Measurements from ENCODE around the gene FXYD1.
"Not testable (repeated sequence)": the region's sequence is repeated elsewhere in the genome, so short reads cannot be mapped to it uniquely, and the experiment has no call there.

Gene FXYD1

DNA sequence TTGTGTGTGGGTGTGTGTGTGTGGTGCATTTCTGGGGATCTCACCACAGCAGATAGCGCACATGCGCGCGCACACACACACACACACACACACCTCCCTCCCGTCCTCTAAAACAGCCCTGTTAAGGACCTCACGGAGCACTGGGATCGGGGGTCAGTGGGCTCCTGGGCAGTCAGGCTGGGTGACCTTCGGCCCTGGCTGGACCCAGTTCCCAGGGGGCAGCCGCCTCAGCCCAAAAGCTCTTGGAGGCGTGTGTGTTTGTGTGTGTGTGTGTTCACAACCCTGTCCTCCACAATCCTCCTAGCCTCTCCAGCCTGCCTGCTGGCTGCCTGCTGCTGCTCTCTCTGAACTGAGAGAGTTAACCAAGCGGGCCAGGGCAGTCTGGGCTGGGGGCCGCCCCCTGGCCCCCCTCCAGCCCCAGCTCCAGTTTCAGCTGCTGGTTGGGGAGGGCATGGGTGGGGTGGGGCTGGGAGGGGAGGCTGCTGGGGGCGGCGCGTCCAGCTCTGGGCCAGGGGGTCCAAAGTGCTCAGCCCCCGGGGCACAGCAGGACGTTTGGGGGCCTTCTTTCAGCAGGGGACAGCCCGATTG, at the start of gene FXYD1:
FXYD1 (plus strand) TSS at position 520 of the 588 bp plus-strand sequence. CDS start 1,256 bp downstream, outside the sequence.
- DNase-seq = no peak

DNA sequence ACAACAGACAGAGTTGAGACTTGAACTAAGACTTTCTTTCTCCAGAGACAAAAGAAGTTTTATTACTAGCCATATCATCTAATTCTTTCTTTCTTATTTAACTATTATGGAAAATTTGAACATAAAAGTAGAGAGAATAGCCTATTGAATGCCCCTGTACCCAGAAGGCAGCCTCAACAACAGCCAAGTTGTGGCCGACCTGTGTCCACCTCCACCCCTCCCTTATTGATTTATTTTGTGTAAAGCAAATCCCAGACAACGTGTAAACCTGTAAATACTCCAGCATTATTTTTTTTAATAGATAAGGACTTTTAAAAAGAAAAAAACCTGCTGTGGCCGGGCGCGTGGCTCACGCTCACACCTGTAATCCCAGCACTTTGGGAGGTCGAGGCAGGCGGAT, 49.1 kb upstream of the FXYD1 start:
- DNase-seq = no peak

DNA sequence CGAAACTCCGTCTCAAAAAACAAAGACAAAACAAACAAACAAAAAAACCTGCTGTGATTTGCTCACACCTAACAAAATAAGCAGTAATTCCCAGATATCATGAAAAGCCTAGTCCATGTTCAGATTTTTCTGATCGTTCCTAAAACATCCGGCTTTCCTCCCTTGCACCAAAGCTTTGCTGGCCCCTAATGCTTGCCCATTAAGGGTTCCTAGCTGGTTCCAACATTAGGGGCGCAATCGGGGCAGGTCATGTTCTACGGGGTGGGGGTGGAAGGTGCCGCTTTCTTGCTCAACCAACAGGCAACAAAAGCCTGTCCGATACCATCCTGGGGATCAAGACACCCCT, 48.5 kb upstream of the FXYD1 start:
- DNase-seq = no peak

DNA sequence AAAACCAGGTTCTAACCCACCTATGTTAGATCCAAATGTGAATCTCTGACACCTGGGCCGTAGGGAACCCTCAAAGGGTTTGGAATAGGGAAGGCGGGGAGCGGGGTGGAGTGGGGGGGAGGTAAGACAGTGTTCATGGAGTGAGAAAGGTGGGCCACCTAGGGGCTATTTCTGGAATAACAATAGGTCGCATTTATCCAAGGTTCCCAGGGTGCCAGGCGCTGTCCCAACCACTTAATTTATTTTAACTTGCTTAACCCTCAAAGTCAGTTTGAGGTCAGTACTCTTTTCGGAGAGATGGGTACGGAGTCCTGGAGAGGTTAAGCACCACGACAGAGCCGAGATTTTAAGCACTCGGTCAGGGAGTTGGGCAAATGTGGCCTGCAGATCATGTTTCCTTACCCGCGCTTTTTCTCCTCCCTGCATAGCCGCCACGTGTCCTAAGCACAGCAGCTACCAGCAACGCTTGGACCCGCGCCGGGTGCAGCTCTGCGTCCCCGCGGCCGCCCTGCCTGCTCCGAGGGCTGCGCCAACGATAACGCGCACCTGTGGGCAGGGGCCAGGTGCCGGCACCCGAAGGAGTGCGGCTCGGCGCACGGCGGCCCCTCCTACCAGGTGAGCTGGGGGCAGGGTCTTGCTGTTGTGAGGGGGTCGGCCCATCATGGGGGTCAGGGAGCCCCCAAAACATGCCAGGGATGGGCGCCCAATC, 48.0 kb upstream of the FXYD1 start:
- no peak for DNase-seq

DNA sequence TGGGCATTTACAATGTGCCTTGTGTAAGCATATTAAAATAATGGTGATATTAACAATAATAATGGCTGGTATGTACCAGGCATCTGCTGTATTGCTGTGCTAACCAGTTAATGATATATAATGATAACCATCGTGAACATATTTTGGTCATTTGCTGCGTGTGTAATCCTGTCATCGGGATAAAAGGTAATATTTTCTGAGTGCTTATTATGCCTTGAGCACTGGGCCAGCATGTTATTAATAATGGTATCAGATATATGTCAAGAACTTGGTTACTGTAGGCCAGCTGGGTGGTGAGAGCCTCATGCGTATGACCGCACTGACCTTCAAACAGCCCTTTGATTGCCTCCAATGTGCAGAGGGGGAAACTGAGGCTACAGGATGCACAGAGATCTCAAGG, 45.2 kb upstream of the FXYD1 start:
- no peak for DNase-seq

DNA sequence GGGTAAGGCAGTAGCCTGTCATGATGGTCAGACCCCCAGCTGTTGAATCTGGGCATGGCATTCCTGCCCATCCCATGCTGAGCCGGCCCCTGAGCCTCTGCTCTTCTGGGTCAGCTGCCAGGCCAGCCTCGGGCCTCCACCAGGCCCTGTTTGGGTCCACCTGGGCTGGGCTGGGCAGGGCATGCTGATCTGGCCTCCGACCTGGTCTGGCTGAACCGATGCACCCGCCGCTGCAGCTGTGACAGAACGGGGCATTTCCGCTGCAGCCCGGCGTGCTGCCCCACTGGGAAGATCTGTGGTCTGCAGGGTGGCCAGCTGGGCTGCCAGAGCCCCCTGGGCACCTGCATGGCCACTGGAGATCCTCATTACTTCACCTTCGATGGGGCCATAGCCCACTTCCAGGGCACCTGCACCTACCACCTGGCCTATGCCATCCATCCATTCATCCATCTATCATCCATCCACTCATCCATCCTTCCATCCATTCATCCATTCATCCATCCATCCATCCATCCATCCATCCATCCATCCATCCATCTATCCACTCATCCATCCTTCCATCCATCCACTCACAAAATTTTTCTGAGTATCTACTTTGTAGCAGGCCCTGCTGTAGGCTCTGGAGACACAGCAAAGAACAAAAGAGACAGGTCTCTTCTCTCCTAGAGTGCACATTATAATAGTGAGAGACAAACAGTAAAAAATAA, 44.5 kb upstream of the FXYD1 start:
- DNase-seq = no peak

DNA sequence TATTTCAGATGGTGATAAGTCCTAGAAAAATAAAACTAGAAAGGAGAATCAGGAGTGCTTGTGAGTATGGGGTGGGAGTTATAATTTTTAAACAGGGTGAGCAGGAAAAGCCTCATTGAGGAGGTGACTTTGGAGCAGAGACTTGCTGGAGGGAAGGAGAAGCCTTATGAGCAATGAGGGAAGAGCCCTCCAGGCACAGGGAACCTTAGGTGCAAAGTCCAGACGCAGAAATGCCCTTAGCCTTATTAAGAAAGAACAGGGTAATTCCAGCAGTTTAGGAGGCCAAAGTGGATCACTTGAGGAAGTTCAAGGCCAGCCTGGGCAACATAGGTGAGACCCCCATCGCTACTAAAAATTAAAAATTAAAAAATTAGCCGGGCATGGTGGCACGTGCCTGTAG, 44.0 kb upstream of the FXYD1 start:
- DNase-seq = no peak

DNA sequence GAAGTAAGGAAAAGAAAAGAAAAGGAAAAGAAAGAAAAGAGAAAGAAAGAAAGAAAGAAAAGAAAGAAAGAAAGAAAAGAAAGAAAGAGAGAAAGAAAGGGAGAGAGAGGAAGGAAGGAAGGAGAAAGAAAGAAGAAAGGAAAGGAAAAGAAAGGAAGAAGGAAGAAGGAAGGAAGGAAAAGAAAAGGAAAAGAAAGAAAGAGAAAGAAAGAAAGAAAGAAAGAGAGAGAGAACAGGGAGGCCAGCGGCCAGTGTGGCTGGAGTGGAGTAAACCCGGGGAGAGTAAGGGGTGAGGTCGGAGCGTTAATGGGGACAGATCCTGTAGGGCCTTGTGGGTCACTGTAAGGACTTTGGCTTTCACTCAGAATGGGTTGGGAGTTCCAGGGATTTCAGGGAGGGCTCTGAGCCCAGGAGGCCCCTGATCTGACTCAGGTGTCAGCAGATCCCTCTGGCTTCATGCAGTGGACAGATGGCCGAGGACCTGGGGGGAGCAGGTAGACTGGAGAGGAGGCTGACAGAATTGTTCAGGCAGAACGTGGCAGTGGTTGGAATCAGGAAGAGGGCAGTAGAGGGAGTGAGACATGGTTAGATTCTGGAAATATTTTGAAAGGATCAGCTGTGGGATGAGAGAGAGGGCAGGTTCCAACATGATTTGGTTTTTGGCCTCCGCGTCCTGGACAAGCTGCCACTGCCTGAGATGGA, 42.8 kb upstream of the FXYD1 start:
- no peak for DNase-seq

DNA sequence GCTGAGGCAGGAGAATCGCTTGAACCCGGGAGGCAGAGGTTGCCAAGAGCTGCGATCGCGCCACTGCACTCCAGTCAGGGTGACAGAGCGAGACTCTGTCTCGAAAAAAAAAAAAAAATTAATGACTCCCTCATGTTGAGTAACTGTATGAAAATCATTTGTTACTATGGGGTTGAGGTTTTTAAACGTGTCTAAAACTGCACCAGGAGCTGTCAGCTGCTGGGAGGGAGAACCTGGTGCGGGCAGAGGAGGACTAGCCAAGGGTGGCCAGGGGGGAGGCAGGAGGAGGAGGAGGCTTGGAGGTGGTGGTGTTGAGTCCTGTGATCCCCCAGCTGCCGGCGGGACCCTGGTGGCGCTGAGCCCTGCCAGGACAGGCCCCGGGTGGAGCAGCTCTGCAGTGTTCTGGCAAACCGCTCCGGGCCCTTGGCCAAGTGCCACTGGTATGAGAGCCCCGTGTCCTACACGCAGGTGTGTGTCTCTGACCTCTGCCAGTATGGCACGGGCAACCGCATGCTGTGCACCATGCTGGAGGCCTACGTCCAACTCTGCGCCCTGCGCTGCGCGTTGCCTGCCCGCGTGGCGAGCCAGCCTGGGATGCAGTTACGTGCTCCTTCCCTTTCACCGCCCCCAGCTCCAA, 40.1 kb upstream of the FXYD1 start:
- no peak for DNase-seq

DNA sequence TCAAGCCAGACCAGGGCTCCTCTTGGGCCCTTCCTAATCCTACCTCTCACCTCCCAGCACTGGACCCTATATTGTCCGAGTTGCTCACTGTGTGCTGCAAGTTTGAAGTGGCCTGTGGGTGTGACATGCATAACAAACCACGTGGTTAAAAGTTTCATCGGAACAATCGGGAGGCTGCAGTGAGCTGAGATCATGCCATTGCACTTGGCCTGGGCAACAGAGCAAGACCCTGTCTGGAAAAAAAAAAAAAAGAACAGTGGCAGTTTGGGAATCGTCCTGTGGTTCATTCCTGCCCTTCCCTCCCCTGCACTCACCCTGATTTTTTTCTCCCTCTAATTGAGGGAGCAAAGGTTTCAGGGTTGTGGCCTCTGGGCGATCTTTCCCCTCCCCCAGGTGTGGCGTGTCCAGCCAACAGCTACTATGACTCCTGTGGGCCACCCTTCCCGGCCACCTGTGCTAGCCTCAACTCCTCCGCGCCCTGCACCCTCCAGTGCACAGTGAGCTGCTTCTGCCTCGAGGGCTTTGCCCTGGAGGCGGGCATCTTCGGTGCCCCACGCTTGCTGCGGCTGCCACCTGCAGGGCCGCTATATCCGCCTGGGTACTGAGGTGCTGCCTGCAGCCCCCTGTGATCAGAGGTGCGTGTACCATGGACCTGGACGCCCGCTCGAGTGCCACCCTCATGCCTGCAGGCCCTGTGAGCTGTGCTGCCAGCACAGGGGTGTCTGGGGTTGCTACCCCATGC, 39.3 kb upstream of the FXYD1 start:
- DNase-seq = no peak

DNA sequence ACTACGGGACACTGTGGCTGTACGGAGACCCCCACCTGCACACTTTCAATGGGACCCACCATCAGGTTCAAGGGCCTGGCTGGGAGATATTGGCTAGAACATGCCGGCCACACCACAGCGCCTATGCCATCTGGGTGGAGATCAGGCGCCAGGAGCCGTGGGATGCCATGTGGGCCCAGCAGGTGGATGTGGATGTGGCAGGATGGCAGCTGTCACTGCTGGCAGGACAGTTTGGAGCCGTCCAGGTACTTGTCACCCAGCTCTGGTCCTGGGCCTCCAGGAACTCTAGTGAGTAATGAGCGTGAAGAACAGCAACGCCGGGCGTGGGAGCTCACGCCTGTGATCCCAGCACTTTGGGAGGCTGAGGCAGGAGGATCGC, 38.7 kb upstream of the FXYD1 start:
- DNase-seq = no peak

DNA sequence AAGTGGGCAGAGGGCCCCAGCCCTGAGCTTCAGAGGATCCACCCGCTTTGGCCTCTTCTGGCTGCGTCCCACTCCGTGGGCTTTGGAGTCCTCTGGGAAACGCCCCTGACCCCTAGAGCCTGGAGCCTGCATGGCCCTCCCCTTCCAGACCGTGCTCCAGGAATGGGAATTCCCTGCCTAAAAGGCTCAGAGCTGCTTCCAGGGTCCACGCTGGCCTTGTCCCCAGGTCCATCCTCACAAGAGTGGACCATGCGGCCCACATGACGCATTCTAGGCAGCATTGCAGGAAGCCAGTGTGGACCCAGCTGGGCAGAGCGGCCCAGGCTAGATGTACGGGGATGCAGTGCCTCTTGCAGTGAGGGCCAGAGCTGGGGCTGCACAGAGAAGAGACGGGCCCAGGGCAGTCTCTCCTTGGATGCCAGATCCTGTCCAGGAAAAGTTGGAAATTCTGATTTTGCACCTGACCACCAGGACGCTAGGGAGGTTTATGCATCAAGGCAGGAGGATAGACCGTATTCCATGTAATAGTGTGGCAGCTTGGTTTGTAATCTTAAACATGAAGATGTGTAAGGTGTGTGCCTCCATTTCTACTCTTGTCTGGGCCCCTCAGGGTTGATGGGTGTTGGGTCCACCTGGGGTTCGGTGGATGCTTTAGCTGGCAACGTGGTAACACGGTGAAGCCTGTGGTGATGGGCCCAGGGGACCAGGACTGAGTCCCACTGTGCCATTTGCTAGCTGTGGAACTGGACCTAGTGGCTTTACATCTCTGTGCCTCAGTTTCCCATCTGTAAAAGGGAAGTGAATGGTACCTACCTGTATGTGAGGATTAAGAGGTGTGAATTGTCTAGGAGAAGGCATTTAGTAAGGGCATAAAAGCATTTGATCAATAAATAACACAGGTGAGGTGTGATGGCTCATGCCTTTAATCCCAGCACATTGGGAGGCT, 37.8 kb upstream of the FXYD1 start:
- no peak for DNase-seq

DNA sequence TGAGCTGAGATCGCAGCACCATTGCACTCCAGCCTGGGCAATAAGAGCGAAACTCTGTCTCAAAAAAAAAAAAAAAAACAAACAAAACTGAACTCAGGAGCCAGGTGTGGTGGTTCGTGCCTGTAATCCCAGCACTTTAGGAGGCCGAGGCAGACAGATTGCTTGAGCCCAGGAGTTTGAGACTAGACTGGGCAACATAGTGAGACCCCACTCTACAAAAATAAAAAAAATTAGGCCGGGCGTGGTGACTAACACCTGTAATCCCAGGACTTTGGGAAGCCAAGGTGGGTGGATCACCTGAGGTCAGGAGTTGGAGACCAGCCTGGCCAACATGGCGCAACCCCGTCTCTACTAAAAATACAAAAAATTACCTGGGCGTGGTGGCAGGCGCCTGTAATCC, 36.7 kb upstream of the FXYD1 start:
- not testable (repeated sequence) for DNase-seq

DNA sequence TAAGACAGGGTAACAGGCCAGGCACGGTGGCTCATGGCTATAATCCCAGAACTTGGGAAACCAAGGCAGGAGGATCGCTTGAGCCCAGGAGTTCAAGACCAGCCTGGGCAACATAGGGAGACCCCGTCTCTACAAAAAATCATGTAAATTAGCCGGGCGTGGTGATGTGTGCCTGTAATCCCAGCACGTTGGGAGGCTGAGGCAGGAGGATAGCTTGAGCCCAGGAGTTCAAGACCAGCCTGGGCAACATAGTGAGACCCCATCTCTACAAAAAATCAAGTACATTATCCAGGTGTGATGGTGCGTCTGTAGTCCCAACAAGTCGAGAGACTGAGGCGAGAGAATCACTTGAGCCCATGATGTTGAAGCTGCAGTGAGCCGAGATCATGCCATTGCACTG, 35.0 kb upstream of the FXYD1 start:
- DNase-seq = not testable (repeated sequence)

DNA sequence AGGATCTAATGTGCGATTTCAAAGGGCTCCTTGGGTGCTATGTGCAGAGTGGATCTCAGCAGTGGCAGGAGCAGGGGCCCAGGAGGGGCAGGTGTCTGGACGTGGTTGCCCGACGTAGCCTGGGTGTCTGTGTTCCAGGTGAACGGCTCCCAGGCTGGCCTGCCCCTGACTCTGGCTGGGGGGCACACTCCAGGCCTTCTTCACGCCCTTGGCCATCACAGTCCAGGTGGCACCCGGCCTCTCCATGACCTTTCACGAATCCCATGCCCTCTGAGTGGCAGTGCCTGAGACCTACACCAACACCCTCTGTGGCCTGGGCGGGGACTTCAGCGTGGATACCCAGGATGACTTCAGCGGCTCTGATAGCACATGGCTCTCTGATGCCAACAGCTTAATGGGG, 34.3 kb upstream of the FXYD1 start:
- no peak for DNase-seq

DNA sequence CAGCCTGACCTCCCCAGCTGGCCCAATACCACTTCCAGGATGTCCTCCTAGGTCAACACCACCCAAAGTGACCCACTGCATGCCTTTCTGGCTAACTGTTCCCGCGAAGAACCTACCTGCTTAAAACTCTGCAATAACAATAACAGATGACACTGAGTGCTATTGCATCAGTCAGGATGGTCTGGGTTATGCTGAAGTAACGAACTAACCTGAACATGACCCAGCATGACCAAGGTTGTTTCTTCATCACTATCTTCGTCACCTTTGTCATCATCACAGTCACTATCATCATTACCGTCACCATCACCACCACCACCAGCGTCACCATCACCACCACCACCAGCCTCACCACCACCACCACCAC, 33.6 kb upstream of the FXYD1 start:
- no peak for DNase-seq

DNA sequence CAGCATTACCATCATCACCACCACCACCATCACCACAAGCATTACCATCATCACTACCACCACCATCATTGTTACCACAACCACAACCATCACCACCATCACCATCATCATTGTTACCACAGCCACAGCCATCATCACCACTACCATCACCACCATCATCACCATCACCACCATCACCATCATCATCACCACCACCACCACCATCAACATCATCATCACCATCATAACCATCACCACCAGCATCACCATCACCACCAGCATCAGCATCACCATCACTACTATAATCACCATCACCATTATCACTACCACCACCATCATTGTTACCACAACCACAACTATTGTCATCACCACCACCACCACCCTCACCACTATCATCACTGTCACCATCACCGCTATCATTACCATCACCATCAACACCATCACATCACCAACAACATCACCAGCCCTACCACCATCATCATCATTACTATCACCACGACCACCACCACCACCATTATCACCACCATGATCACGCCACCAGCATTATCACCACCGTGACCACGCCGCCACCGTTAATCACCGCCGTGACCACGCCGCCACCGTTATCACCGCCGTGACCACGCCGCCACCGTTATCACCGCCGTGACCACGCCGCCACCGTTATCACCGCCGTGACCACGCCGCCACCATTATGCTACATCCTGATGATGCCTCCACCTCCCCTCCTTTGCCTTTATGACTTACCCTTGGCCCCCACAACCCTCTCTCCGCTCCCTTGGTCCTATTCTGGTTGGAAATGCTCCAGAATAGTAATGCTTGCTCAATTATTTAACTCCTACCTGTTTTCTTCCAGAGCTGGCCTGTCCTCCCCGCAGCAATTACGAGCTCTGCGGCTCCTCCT, 33.0 kb upstream of the FXYD1 start:
- DNase-seq = no peak

DNA sequence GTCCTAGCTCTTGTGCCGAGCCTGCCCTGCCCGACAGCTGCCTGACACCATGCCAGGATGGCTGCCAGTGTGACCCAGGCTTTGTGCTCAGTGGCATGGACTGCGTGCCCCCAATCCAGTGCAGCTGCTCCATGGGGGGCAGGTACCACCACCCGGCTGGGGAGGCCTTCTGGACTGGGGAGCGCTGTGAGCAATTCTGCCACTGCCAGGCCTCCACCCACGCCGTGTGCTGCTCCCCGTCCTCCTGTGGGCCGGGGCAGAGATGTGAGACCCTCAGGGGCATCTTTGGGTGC, 32.4 kb upstream of the FXYD1 start:
- no peak for DNase-seq

DNA sequence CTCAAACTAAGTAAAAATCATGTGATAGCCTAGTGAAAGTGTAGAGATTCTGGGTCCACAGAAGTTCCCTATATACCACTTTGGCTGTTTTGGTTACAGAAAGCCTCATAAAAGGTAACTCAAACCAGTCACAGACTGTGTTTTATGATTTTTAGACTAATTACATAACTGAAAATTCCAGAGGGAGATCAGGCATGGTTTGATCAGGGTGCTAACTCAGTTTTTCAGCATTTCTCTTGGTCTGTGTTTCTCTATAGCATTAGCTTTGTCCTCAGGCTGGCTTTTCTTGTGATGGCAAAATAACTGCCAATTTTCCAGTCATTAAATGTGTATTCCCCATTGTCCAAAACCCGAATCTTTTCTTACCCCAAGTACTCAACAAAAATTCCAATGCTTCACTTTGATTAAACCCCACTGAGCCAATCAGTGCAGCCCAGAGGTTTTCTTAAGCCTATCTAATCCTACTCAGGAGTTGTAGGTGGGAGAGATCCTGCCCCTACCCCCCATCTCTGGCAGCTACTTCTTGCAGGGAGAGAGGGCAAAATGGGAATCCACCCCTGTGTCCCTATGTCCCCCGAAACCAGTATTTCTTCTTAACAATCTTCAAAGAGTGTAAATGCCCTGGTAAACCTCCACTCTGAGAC, 31.6 kb upstream of the FXYD1 start:
- no peak for DNase-seq

DNA sequence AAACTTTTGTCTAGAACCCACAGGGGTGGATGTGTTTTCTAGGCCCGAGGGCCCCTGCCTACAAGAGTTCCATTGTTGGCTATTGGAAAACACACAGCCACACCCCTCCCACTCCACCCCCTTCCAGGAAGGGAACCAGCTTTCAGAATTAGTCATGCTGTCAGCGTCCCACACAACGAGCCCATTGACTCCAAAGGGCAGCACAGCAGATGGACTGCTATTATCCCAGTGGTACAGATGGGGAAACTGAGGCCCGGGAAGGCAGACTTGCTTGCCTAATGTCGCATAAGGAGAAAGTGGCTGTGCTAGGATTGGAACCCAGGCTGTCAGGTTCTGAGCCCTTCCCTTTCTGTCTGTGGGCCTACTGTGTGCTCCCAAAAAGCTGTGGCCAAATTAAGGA, 31.1 kb upstream of the FXYD1 start:
- no peak for DNase-seq
